ENCODE data around the gene OBI1.

GRCh38 chr13:78594456-78594975 is 64.4 kb downstream of the OBI1 start:
- no peak for TF ChIP-seq POLR2A (IDR thresholded peaks at IDR 0.05)
- TF ChIP-seq CTCF (IDR thresholded peaks at IDR 0.05): no peak
- TF ChIP-seq EP300 (IDR thresholded peaks at IDR 0.05): no peak
